ENCODE measurements around the gene ENTPD7.

GRCh38 chr10:99661377-99661763 is 2.1 kb downstream of the ENTPD7 start:
- TF ChIP-seq, protein P1, sequence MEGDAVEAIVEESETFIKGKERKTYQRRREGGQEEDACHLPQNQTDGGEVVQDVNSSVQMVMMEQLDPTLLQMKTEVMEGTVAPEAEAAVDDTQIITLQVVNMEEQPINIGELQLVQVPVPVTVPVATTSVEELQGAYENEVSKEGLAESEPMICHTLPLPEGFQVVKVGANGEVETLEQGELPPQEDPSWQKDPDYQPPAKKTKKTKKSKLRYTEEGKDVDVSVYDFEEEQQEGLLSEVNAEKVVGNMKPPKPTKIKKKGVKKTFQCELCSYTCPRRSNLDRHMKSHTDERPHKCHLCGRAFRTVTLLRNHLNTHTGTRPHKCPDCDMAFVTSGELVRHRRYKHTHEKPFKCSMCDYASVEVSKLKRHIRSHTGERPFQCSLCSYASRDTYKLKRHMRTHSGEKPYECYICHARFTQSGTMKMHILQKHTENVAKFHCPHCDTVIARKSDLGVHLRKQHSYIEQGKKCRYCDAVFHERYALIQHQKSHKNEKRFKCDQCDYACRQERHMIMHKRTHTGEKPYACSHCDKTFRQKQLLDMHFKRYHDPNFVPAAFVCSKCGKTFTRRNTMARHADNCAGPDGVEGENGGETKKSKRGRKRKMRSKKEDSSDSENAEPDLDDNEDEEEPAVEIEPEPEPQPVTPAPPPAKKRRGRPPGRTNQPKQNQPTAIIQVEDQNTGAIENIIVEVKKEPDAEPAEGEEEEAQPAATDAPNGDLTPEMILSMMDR (IDR thresholded peaks at IDR 0.05 in 2 of 3, conservative IDR thresholded peaks at IDR 0.05 in 1 of 3; ENCODE audit: control insufficient read depth in 2 of 3, extremely low read depth in 1 of 3, insufficient read depth in 1 of 3, low read depth in 3 of 3, low read length in 3 of 3) = no peak
- TF ChIP-seq IKZF1 (conservative IDR thresholded peaks at IDR 0.05) (no peak), YY1 (IDR thresholded peaks at IDR 0.05; ENCODE audit: low read depth, low read length) (no peak), POLR2AphosphoS5 (IDR thresholded peaks at IDR 0.05; ENCODE audit: low read length) (no peak), BMI1 (IDR thresholded peaks at IDR 0.05; ENCODE audit: borderline replicate concordance) (no peak), MTA2 (IDR thresholded peaks at IDR 0.05; ENCODE audit: low read depth) (no peak), ZNF217 (IDR thresholded peaks at IDR 0.05) (no peak), EED (IDR thresholded peaks at IDR 0.05; ENCODE audit: low read depth) (no peak), RAD51 (IDR thresholded peaks at IDR 0.05) (no peak), ZBED1 (IDR thresholded peaks at IDR 0.05; ENCODE audit: borderline replicate concordance) (no peak), REST (IDR thresholded peaks at IDR 0.05; ENCODE audit: low read depth, low read length) (no peak)
